Endothelial cell of umbilical vein (primary cell): Measurements from ENCODE around the gene PTCD1.

Source experiments
- POLR2AphosphoS5 ChIP-seq: IDR thresholded peaks from 2 replicates; pipeline ENCODE4 v1.6.1; 2012; ENCODE audit warnings: low read depth, mild to moderate bottlenecking, control low read depth, low read length, moderate library complexity; ENCODE audit not compliant: insufficient read depth
- TF ChIP-seq, protein P1 (sequence below), 2 donors: IDR thresholded peaks; 1 replicate in 1 of 2; 2 replicates in 1 of 2; pipeline ENCODE4 v1.5.1; 2011; ENCODE audit warnings: low read length in 2 of 2, mild to moderate bottlenecking in 2 of 2, moderate library complexity in 2 of 2, control low read depth in 1 of 2, inconsistent platforms in 1 of 2, low read depth in 1 of 2; ENCODE audit not compliant: insufficient read depth in 1 of 2; ENCODE audit errors: extremely low read depth in 1 of 2

DNA sequence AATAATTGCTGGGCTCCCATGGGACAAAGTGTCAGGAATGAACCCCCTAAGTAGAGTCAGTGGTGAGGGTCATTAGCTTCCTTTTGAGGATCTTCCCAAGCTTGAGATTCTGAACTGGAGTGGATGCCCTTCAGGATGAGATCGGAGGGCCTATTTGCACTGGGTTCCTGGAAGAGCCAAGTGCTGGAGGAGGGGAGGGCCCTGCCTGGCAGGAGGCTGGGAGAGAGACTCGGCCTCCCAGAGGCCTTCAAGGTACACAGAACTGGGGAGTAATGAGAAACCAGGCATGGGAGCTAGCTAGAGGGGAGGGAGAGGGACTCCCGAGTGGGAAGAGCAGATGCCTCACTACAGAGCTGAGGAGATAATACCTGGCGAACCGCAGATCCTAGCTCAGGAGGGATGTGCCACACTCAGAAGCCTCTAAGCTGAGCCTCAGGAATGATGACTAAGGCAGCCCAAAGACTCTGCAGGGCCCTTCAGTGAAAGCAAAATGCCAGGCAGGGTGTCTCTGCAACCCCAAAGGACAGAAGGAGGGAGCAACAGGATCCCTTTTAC is 39.6 kb downstream of the PTCD1 start:
- TF ChIP-seq, protein P1, sequence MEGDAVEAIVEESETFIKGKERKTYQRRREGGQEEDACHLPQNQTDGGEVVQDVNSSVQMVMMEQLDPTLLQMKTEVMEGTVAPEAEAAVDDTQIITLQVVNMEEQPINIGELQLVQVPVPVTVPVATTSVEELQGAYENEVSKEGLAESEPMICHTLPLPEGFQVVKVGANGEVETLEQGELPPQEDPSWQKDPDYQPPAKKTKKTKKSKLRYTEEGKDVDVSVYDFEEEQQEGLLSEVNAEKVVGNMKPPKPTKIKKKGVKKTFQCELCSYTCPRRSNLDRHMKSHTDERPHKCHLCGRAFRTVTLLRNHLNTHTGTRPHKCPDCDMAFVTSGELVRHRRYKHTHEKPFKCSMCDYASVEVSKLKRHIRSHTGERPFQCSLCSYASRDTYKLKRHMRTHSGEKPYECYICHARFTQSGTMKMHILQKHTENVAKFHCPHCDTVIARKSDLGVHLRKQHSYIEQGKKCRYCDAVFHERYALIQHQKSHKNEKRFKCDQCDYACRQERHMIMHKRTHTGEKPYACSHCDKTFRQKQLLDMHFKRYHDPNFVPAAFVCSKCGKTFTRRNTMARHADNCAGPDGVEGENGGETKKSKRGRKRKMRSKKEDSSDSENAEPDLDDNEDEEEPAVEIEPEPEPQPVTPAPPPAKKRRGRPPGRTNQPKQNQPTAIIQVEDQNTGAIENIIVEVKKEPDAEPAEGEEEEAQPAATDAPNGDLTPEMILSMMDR (IDR thresholded peaks at IDR 0.05; ENCODE audit: extremely low read depth in 1 of 2, insufficient read depth in 1 of 2, low read depth in 1 of 2, low read length in 2 of 2): no peak
- TF ChIP-seq POLR2AphosphoS5: peak; percentile 7
